K562 (cell line): ENCODE measurements around the gene MAML3. TPM values are rescaled to one million over a fixed set of nuclear protein-coding genes. Genes with fewer than 3 reads are reported as not detected.

Experiments used
- ATF4 ChIP-seq: fragments of 450-650 bp; formaldehyde crosslinking; IDR thresholded peaks from 2 replicates; pipeline ENCODE4 v1.4.0; 2022; ENCODE audit warnings: mild to moderate bottlenecking, moderate library complexity
- HINFP ChIP-seq: fragments of 450-650 bp; conservative IDR thresholded peaks from 2 replicates; pipeline ENCODE4 v1.6.1; 2016; ENCODE audit warnings: missing genetic modification characterization, low read depth, mild to moderate bottlenecking, control low read depth, missing compliant biosample characterization
- IRF9 ChIP-seq: fragments of 450-650 bp; IDR thresholded peaks from 2 replicates; pipeline ENCODE4 v1.6.1; 2016; ENCODE audit warnings: missing biosample characterization, missing genetic modification characterization
- NFYB ChIP-seq: IDR thresholded peaks from 2 replicates; pipeline ENCODE4 v1.6.1; 2011; ENCODE audit warnings: mild to moderate bottlenecking, moderate library complexity; ENCODE audit not compliant: insufficient read length; ENCODE audit errors: extremely low read depth
- NR1H2 ChIP-seq: sonication (generic); formaldehyde crosslinking; IDR thresholded peaks from 2 replicates; pipeline ENCODE4 v1.4.0; 2020; ENCODE audit warnings: mild to moderate bottlenecking, missing genetic modification reagents
- ZFP30 ChIP-seq: fragments of 250-450 bp; sonication (Bioruptor Pico); IDR thresholded peaks from 2 replicates; pipeline ENCODE4 v1.8.0; 2022; ENCODE audit warnings: moderate library complexity, mild to moderate bottlenecking, inconsistent platforms, borderline replicate concordance
- polyA plus RNA-seq, 8 experiments: library from polyadenylated mRNA; depleted of rRNA in 4 of 8; stranded (reverse) in 5 of 8; unstranded in 3 of 8; fragments of >200 nt; fragmentation: Nextera tagmentation in 2 of 8; fragmentation: Illumina TruSeq in 1 of 8; extraction: Ambion mirVana in 2 of 8; extraction: Trizol in 1 of 8; gene quantifications; 2 replicates each; pipeline versions ENCODE4 v1.2.1 to v1.2.3, GENCODE V29; 2011 to 2014; ENCODE audit warnings: inconsistent platforms in 1 of 8, missing spikeins in 1 of 8
- total RNA-seq, 7 experiments: library from RNA; depleted of rRNA in 6 of 7; stranded (reverse); fragments of >200 nt in 6 of 7; fragmentation: Illumina TruSeq in 2 of 7; extraction: Trizol in 2 of 7; gene quantifications; 2 replicates each; pipeline versions ENCODE4 v1.2.1 to v1.2.3, GENCODE V29; 2011 to 2021; ENCODE audit warnings: low replicate concordance in 1 of 7
- TF ChIP-seq, protein P1 (sequence below): fragments of 250-450 bp; sonication (Bioruptor Pico); IDR thresholded peaks from 2 replicates; pipeline ENCODE4 v1.4.0; 2020
- TF ChIP-seq, protein P2 (sequence below): sonication (generic); formaldehyde crosslinking; IDR thresholded peaks from 2 replicates; pipeline ENCODE4 v1.8.0; 2022; ENCODE audit warnings: mild to moderate bottlenecking, missing genetic modification reagents

The MAML3 gene
- total and polyA plus RNA-seq, 9 of the 15 experiments (the other 6 are each of a cell fraction or from before 2014, with no cell fraction given): 0.01 to 0.55 (median 0.25) TPM

GRCh38 chr4:140153718-140154571 is at the start of gene MAML3 (continued):
- TF ChIP-seq ATF4 (CRISPR knock-in tag): no peak
- TF ChIP-seq IRF9: no peak
- no peak for TF ChIP-seq HINFP (tag)
- no peak for TF ChIP-seq ZFP30
- no peak for TF ChIP-seq NFYB
- TF ChIP-seq, protein P1, sequence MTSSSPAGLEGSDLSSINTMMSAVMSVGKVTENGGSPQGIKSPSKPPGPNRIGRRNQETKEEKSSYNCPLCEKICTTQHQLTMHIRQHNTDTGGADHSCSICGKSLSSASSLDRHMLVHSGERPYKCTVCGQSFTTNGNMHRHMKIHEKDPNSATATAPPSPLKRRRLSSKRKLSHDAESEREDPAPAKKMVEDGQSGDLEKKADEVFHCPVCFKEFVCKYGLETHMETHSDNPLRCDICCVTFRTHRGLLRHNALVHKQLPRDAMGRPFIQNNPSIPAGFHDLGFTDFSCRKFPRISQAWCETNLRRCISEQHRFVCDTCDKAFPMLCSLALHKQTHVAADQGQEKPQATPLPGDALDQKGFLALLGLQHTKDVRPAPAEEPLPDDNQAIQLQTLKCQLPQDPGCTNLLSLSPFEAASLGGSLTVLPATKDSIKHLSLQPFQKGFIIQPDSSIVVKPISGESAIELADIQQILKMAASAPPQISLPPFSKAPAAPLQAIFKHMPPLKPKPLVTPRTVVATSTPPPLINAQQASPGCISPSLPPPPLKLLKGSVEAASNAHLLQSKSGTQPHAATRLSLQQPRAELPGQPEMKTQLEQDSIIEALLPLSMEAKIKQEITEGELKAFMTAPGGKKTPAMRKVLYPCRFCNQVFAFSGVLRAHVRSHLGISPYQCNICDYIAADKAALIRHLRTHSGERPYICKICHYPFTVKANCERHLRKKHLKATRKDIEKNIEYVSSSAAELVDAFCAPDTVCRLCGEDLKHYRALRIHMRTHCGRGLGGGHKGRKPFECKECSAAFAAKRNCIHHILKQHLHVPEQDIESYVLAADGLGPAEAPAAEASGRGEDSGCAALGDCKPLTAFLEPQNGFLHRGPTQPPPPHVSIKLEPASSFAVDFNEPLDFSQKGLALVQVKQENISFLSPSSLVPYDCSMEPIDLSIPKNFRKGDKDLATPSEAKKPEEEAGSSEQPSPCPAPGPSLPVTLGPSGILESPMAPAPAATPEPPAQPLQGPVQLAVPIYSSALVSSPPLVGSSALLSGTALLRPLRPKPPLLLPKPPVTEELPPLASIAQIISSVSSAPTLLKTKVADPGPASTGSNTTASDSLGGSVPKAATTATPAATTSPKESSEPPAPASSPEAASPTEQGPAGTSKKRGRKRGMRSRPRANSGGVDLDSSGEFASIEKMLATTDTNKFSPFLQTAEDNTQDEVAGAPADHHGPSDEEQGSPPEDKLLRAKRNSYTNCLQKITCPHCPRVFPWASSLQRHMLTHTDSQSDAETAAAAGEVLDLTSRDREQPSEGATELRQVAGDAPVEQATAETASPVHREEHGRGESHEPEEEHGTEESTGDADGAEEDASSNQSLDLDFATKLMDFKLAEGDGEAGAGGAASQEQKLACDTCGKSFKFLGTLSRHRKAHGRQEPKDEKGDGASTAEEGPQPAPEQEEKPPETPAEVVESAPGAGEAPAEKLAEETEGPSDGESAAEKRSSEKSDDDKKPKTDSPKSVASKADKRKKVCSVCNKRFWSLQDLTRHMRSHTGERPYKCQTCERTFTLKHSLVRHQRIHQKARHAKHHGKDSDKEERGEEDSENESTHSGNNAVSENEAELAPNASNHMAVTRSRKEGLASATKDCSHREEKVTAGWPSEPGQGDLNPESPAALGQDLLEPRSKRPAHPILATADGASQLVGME (CRISPR knock-in tag): peak; percentile 41; the same call in 1 of the 2 replicates
- peak; percentile 51; the same call in 1 of the 2 replicates for TF ChIP-seq NR1H2
- TF ChIP-seq, protein P2, sequence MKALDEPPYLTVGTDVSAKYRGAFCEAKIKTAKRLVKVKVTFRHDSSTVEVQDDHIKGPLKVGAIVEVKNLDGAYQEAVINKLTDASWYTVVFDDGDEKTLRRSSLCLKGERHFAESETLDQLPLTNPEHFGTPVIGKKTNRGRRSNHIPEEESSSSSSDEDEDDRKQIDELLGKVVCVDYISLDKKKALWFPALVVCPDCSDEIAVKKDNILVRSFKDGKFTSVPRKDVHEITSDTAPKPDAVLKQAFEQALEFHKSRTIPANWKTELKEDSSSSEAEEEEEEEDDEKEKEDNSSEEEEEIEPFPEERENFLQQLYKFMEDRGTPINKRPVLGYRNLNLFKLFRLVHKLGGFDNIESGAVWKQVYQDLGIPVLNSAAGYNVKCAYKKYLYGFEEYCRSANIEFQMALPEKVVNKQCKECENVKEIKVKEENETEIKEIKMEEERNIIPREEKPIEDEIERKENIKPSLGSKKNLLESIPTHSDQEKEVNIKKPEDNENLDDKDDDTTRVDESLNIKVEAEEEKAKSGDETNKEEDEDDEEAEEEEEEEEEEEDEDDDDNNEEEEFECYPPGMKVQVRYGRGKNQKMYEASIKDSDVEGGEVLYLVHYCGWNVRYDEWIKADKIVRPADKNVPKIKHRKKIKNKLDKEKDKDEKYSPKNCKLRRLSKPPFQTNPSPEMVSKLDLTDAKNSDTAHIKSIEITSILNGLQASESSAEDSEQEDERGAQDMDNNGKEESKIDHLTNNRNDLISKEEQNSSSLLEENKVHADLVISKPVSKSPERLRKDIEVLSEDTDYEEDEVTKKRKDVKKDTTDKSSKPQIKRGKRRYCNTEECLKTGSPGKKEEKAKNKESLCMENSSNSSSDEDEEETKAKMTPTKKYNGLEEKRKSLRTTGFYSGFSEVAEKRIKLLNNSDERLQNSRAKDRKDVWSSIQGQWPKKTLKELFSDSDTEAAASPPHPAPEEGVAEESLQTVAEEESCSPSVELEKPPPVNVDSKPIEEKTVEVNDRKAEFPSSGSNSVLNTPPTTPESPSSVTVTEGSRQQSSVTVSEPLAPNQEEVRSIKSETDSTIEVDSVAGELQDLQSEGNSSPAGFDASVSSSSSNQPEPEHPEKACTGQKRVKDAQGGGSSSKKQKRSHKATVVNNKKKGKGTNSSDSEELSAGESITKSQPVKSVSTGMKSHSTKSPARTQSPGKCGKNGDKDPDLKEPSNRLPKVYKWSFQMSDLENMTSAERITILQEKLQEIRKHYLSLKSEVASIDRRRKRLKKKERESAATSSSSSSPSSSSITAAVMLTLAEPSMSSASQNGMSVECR (CRISPR knock-in tag): peak; percentile 36; the same call in 1 of the 2 replicates
